Activated T-cell treated with anti-CD3 and anti-CD28 coated beads for 4 hours (primary cell): Measurements from ENCODE around the gene HS2ST1.
"Not testable (repeated sequence)": the region's sequence is repeated elsewhere in the genome, so short reads cannot be mapped to it uniquely, and the experiment has no call there.

Source experiments
- DNase-seq: peaks from one replicate; pipeline ENCODE4 v3.0.0-alpha.2; 2020

Gene HS2ST1

DNA sequence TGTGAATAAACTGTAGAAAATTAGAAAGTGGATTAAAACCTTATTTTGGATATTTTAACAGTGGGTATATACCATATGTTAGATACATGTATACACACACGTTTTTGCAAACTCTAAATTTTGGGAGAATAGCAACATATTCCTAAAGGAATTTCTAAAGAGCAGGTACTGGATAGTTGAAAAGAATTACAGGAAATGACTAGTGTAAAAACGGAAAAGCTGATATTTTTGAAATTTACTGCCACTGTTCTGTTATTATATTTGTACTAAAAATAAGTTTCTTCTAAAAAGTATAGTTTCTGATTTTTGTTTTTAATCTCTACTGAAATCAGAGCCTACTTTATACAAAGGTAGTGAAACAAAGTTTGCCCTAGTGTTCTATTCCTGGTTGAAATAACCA, 114.1 kb downstream of the HS2ST1 start:
- DNase-seq = no peak

DNA sequence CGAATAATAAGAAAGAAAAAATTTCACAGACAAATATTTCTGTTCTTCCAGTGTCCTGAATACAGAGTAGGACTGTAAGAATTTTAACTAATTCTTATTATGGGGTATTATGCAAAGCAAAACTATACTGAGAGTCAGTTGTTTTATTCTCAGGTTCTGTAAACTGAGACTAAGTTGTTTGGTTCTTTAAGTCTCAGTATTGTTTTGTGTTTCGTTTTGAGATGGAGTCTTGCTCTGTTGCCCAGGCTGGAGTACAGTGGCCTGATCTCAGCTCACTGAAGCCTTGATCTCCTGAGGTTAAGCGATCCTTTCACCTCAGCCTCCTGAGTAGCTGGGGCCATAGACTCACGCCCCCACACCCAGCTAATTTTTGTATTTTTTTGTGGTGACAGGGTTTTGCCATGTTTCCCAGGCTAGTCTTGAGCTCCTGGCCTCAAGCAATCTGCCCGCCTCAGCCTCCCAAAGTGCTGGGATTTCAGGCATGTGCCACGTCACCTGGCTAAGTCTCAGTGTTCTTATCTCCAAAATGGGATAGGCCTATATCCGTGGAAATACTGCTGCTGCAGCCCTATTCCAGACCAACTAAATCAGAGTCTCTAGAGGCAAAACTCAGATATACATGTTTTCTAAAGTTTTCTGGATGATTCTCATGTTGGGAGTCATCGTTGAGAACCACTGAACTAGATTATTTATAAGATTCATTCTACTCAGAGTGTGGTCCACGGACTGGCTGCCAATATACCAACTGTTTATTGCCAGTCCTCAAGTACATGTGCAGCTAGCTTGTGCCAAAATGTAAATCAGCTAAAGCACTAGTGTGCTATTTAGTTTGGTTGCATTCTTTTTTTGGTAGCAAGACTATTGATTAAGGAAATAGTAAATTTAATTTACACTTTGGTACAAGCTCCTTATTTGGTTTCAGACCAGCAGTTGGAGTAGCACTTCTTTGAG, 116.6 kb downstream of the HS2ST1 start:
- no peak for DNase-seq

DNA sequence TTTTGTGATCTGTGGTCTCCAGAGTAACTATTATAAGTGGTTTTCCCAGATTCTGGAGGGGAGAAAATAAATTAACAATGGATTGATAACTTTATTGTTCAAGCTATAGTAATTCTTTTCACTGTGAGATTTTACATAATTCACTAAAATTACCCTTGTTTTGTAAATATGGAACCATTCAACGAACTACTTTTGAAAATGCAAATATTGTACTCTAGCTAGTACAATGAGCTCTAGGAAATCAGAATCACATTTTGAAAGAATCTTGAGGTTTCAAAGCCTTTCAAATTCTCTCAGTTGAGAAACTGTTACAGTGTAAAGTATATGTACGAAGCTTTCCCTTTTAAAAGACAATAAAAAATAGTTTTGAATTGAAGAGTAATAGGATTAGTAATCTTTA, 119.9 kb downstream of the HS2ST1 start:
- DNase-seq = no peak

DNA sequence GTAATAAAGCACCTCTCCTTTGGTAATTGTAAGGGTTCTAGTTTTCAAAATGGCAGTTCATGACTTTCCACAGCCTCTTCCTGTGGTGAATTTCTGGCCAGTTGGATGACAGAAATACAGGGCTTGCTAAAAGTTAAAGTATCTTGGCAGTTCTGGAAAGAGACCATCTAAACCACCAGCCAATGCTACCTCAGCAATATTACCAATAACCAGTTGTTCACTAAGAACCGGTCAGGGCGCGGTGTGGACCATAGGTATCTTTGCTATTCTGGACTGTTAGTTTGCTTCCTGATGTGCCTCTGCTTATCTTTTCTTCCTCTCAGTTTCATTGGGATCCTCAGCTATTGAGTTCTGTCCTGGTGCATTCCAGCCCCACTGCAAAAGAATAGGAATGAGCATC, 124.7 kb downstream of the HS2ST1 start:
- no peak for DNase-seq

DNA sequence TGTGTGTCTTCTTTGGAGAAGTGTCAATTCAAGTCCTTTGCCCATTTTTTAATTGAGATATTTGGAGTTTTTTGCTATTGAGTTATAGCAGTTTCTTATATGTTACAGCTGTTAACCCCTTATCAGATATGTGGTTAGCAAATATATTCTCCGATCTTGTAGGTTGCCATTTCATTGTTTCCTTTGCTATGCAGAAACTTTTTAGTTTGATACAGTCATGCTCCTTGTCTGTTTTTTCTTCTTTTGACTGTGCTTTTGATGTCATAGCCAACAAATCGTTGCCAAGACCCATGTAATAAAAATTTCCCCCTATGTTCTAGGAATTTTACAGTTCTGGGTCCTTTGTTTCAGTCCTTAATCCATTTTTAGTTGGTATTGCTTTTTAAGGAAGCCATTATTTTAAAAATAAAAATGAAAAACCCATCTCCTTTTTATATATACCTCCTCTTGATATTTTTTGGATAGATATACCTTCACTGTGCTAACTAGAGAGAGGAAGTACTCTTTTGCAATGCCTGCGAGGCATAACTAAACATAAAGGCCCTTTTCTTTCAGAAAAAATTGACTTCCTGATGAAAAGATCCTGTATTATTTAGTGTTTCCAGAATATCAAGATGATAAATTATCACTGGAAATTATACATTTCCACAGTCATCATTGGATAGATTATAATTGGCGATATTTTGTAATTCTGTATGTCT, 127.8 kb downstream of the HS2ST1 start:
- no peak for DNase-seq

DNA sequence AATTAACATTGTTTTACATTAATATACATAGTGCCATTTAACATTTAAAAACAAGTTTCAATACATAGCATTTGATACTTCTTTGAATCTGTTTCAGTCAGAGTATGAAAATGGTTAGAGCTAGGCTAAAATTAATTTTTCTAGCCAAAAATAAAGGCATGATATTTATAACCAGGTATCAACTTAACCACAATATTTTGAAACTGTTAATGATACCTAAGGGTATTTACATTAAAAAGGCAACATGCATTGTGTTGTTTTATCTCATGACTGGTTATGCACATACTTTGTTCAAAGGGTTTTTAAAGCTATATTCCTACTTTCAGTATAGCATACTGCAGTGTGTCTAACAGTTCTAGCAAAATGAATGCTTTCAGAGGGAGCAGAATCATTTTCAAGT, 130.0 kb downstream of the HS2ST1 start:
- no peak for DNase-seq

DNA sequence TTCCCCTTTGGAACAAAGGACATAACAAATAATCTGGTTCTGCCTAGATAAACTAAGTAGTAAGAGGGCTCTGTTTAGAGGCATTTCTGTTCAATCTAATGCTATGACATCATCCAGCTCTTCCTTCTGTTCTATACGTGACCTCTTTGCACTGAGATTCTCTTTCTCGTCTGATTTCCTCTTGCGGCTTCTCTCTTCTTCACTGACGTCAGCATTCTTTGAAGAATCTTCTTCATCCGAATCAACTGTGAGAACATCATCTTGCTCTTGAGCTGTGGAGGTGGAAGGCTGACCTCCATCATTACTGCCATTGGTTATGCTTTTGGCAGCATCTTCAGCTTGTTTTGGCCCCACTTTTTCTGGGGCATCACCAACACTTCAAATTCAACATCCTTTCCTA, 130.4 kb downstream of the HS2ST1 start:
- DNase-seq = no peak

DNA sequence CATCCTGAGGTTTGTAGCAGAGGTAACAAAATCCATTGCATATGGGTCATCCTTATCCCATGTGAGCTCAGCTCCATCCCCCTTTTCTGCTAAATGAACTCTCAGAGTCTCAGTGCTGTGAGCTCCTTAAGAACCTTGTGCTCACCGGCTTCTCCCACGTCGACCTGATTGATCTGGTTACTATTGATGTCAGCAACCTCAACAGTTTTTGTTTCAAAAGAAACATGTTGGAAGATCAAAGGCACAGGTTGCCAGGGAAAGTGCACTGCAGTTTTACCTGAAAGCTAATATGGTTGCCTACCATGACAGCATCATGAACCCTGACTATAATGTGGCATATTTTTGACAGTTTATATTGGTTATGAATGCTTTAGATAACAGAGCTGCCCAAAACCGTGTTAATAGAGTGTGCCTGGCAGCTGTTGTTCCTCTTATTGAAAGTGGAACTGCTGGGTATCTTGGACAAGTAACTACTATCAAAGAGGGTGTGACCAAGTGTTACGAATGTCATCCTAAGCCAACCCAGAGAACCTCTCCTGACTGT, 131.4 kb downstream of the HS2ST1 start:
- peak; percentile 21 for DNase-seq

DNA sequence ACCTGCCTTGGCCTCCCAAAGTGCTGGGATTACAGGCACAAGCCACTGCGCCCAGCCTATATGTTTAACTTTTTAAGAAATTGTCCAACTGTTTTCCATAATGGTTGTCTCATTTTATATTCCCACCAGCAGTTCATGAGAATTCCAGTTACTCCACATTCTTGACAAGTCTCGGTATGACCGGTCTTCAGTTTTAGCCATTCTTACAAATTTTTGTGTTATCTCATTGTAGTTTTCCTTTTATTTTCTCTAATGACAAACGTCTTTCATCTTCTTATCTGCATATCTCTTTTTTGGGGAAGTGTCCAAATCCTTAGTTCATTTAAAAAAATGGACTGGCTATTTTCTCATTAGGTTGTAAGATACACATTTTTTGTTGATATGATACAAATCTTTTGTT, 132.5 kb downstream of the HS2ST1 start:
- no peak for DNase-seq

DNA sequence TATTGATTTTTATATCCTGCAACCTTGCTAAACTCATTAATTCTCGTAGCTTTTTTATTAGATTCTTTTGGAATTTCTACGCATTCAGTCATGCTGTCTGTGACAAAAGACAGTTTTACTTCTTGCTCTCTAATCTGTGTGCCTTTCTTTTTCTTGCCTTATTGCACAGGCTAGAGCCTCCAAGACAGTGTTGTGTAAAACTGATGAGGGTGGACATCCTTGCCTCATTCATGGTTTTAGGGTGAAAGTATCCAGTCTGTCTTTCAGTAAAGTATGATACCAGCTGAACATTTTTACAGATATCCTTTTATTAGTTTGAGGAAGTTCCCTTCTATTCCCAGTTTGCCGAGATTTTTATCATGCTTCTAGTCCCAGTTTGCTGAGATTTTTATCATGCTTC, 133.8 kb downstream of the HS2ST1 start:
- no peak for DNase-seq

DNA sequence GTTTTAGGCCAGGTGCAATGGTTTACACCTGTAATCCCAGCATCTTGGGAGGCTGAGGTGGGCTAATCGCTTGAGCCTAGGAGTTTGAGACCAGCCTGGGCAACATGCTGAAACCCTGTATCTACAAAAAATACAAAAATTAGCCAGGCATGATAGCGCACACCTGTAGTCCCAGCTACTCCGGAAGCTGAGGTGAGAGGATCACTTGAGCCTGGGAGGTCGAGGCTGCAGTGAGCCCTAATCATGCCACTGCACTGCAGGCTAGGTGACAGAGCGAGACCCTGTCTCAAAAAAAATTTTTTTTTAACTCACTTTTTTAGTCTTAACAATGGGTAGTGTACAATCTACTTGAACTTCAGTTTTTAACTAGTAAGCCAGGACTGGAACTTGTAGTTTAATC, 137.5 kb downstream of the HS2ST1 start:
- no peak for DNase-seq

DNA sequence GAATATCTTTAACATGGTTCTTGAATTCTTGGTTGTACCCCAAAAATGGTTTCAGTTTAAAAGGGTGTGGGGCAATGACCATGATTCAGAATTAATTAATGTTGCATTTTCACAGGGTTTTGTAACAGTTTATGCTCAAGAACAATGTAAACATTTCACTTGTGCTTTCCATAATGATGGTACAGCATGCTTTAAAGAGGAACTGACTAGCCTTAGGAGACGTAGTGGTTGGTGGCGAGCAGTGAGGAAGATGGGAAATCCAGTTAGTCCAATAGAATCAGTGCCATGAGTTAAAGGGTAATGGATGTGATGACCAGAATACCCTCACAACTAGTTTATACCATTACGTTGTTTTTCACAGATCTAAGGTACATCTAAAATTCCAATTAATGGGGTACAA, 138.0 kb downstream of the HS2ST1 start:
- DNase-seq = no peak

DNA sequence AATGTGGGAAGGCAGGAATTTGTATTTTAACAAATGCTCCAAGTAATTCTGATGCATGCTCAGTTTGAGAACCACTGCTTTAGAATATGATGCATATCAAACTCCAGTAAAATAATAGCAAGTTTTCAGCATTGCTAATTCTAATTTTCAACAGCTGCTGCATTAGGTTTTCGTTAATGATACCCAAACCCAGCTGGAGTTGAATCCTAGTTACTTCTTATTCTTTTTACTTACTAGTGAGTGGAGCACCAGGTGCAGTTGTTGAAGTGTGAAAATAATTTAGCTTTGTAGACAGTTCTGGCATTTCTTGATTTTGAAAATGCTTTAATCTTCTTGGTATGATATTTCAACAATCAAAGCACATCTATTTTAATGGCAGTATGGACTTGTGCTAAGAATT, 138.5 kb downstream of the HS2ST1 start:
- DNase-seq = no peak

DNA sequence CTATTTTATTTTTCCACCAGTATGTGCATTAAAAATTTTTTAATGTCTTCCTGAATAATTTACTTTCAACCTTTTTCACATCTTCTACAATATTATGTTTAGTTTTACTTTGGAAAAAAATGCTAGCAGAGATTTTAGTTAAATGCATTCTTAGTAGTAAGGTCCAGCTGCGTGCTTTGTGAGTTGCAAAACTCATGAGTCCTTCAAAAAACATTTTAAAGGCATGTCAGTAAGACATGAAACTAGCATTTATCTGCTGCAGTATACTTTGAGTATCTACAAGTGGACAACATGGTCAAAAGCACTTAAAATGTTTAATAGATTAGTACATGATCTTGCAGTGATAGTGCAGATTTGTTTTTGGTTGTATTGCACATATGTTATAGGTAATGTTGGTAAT, 139.0 kb downstream of the HS2ST1 start:
- DNase-seq = no peak

DNA sequence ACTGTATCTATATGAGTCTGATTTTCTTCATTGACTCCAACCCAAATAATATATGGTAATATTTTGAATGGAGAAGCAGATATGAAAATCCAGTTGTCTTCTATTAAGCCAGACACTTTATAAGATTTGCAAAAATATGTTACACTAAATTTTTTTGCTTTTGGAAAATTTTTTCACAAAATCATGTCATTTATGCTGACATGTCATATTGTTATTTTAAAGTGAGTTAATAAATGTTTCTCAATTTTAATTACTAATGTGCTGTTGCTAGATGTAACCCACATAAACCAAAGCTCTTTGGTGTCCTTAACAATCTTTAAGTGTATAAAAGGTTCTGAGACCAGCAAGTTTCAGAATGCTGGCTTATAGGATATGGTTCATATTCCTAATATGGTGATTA, 142.5 kb downstream of the HS2ST1 start:
- DNase-seq = no peak

DNA sequence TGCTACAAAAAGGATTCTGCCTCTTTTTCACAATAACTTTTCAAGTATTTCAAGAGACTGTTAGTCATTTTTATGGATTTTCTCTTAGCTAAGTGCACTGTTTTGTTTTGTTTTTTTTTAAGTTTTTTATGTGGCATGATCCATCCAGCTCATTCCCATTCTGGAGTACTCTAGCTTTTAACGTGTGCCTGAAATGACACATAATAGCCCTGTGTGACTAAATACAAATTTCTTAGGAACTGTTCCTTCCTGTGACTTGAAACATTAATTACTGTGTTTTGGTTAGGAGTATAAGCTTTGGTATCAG, 143.9 kb downstream of the HS2ST1 start:
- no peak for DNase-seq

DNA sequence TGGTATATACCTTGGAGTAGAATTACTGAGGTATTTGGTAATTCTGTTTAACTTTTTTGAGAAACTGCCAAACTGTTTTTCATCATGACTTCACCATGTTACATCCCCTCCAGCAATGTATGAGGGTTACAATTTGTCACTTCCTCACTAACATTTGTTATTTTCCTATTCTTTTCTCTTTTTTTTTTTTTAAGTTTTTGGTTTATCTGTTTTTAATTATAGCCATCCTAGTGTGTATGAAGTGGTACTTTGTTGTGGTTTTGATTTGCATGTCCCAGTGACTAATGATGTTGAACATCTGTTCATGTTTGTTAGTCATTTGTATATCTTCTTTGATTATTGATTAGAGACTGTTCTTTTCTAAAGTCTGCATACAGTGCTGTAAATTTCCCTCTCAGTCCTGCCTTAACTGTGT, 147.3 kb downstream of the HS2ST1 start:
- no peak for DNase-seq

DNA sequence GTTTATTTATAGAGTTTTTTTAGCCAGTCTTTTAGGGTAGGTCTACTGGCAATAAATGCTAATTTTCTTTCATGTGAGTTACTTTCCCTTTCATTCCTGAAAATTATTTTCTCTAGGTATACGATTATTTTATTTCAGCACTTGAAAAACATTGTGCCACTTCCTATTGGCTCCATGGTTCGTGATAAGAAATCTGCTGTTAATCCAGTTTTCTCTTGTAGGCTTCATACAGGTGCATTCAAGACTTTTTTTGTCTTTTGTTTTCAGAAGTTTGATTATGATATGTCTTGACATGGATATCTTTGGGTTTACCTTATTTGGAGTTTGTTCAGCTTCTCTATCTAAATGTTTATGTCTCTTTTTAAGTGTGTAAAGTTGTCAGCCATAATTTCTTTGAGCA, 148.3 kb downstream of the HS2ST1 start:
- no peak for DNase-seq

DNA sequence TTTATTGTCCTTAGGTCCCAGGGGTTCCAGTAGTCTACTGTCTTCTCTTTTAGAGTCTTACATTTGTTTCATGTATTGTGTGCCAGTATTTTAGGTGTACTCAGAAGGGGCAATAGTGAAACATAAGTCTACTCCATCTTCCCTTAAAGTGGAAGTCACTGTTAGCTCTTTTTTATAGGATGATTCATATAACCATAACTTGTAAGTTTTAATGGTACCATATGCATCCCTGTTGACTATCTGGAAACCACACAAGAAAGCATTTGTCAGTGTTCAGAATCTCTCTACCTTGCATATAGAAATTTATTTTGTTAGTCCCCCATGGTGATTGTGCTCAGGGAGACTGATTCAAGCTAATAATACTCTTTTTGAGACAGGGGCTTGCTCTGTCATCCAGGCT, 149.9 kb downstream of the HS2ST1 start:
- no peak for DNase-seq

DNA sequence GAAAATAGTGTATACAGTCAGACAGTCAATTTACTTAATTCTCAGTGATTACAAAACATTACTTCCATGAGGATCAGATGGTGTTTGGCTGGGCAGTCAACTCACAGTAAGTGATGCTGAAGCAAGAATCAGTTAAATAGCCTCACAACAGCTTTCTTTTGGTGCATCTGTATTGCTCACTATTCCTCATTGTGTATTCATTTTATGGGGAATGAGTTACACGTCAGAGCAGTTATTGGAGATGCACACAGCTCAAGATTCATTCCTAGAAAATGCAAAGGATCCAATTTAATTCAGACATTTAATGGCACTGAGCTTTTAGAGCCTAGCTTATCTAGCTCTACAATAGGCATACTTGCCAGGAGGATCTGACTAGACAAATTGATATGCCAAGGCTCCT, 150.6 kb downstream of the HS2ST1 start:
- DNase-seq = no peak

DNA sequence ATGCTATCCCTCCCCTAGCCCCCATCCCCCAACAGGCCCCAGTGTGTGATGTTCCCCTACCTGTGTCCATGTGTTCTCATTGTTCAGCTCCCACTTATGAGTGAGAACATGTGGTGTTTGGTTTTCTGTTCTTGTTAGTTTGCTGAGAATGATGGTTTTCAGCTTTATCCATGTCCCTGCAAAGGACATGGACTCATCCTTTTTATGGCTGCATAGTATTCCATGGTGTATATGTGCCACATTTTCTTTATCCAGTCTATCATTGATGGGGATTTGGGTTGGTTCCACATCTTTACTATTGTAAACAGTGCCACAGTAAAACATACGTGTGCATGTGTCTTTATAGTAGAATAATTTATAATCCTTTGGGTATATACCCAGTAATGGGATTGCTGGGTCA, 152.3 kb downstream of the HS2ST1 start:
- DNase-seq = not testable (repeated sequence)

DNA sequence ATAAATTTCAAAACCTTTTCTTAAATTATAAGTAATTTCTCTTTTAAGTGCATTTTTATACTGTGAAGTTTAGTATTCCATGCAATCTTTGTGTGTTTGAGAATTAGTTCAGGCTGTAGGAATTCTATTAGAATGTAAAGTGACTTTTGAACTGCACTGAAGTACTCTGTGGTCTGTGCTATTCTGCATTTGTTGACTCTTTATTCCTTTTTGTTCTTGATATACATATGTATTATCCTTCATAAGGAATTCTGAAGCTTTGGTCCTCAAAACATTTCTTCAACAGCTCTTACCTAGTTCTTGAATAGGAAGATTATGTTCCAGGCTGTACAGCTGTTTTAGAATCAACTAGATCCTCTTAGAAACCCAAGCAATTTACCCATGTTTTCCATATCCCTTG, 158.0 kb downstream of the HS2ST1 start:
- no peak for DNase-seq

DNA sequence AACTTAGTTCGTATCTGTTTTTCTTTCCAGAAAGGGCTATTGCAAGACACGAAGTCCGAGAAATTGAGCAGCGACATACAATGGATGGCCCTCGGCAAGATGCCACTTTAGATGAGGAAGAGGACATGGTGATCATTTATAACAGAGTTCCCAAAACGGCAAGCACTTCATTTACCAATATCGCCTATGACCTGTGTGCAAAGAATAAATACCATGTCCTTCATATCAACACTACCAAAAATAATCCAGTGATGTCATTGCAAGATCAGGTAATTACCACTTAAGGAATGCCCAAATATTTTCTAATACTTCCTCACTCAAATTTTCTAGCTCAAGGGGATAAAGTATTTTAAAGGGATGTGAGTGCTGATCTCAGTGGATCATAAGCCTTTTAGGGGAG, 158.5 kb downstream of the HS2ST1 start:
- DNase-seq = no peak
